Measurements from ENCODE around the gene HRH2.
"Not testable (repeated sequence)": the region's sequence is repeated elsewhere in the genome, so short reads cannot be mapped to it uniquely, and the experiment has no call there.

HRH2 gene

GRCh38 chr5:175748650-175749049, 90.8 kb downstream of the HRH2 start:
- TF ChIP-seq POLR2A (IDR thresholded peaks at IDR 0.05; ENCODE audit: low read depth, low read length), result no peak
- no peak for TF ChIP-seq SPI1 (IDR thresholded peaks at IDR 0.05; ENCODE audit: low read depth, low read length)
- no peak for TF ChIP-seq PAX5 (IDR thresholded peaks at IDR 0.05; ENCODE audit: insufficient read depth, low read length, severe bottlenecking)
- no peak for TF ChIP-seq POLR2AphosphoS5 (IDR thresholded peaks at IDR 0.05; ENCODE audit: low read depth, low read length)
- TF ChIP-seq POU2F2 (IDR thresholded peaks at IDR 0.05; ENCODE audit: low read depth, low read length), result no peak
- TF ChIP-seq TAF1 (IDR thresholded peaks at IDR 0.05; ENCODE audit: low read depth, low read length), result no peak
- DNase-seq (ENCODE audit: insufficient read length, low spot score) (no peak), FAIRE-seq (no peak)

- FAIRE-seq (no peak), DNase-seq (ENCODE audit: insufficient read length, low spot score) (no peak)
- TF ChIP-seq POLR2A (IDR thresholded peaks at IDR 0.05; ENCODE audit: low read depth, low read length) (no peak), PAX5 (IDR thresholded peaks at IDR 0.05; ENCODE audit: insufficient read depth, low read length, severe bottlenecking) (no peak), SPI1 (IDR thresholded peaks at IDR 0.05; ENCODE audit: low read depth, low read length) (no peak), POU2F2 (IDR thresholded peaks at IDR 0.05; ENCODE audit: low read depth, low read length) (no peak), TAF1 (IDR thresholded peaks at IDR 0.05; ENCODE audit: low read depth, low read length) (no peak), POLR2AphosphoS5 (IDR thresholded peaks at IDR 0.05; ENCODE audit: low read depth, low read length) (no peak)
Measured at GRCh38 chr5:175749591-175749990, 91.7 kb downstream of the HRH2 start.

DNA sequence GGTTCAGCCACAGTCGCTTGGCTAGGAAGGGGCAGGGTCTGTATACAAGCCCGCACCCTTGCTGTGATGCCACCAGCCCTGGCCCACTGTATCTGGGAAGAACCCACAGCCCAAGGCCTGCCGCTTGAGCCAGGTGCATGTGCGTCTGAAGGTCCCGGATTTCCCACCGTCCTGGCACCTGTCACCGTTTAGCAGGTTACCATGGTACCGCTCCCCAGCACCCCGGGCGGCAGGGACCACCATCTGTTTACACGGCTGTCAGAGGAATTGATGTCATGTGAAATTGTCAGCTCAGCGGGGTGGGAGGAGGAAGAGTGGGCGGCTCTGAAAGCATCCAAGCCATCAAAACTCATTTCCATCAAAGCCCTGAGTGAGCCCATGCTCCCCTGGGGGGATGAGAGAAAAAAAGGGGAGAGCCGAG, 92.7 kb downstream of the HRH2 start:
- DNase-seq (ENCODE audit: insufficient read length, low spot score) (no peak), FAIRE-seq (no peak)
- TF ChIP-seq SPI1 (IDR thresholded peaks at IDR 0.05; ENCODE audit: low read depth, low read length) (no peak), PAX5 (IDR thresholded peaks at IDR 0.05; ENCODE audit: insufficient read depth, low read length, severe bottlenecking) (no peak), POLR2A (IDR thresholded peaks at IDR 0.05; ENCODE audit: low read depth, low read length) (no peak), POLR2AphosphoS5 (IDR thresholded peaks at IDR 0.05; ENCODE audit: low read depth, low read length) (no peak), POU2F2 (IDR thresholded peaks at IDR 0.05; ENCODE audit: low read depth, low read length) (no peak), TAF1 (IDR thresholded peaks at IDR 0.05; ENCODE audit: low read depth, low read length) (no peak)

DNA sequence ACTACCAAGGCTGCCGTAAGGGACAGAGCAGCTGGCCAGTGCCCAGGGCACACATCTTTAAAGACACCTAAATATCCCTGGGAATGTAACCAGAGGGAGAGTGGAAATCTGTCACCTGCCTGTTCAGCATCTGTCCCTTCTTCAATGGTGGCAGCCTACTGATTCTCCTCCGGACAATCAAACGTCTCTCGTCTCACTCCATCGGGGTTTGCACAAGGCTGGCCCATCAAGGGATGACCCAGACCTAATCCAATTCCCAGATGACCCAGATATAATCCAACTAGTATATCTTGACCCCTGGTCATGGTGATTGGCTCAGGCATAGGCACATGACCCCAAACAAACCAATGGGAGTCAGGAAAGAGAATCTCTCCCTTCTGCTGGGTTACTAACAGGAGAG, 93.5 kb downstream of the HRH2 start:
- no peak for DNase-seq (ENCODE audit: insufficient read length, low spot score)
- TF ChIP-seq POLR2AphosphoS5 (IDR thresholded peaks at IDR 0.05; ENCODE audit: low read depth, low read length) (no peak), SPI1 (IDR thresholded peaks at IDR 0.05; ENCODE audit: low read depth, low read length) (no peak), POLR2A (IDR thresholded peaks at IDR 0.05; ENCODE audit: low read depth, low read length) (no peak), PAX5 (IDR thresholded peaks at IDR 0.05; ENCODE audit: insufficient read depth, low read length, severe bottlenecking) (no peak), POU2F2 (IDR thresholded peaks at IDR 0.05; ENCODE audit: low read depth, low read length) (no peak), TAF1 (IDR thresholded peaks at IDR 0.05; ENCODE audit: low read depth, low read length) (no peak)
- FAIRE-seq, result no peak

GRCh38 chr5:175752826-175753535, 95.1 kb downstream of the HRH2 start:
- FAIRE-seq (no peak), DNase-seq (ENCODE audit: insufficient read length, low spot score) (no peak)
- no peak for TF ChIP-seq POLR2AphosphoS5 (IDR thresholded peaks at IDR 0.05; ENCODE audit: low read depth, low read length)
- no peak for TF ChIP-seq POU2F2 (IDR thresholded peaks at IDR 0.05; ENCODE audit: low read depth, low read length)
- TF ChIP-seq PAX5 (IDR thresholded peaks at IDR 0.05; ENCODE audit: insufficient read depth, low read length, severe bottlenecking), result no peak
- TF ChIP-seq POLR2A (IDR thresholded peaks at IDR 0.05; ENCODE audit: low read depth, low read length), result no peak
- TF ChIP-seq TAF1 (IDR thresholded peaks at IDR 0.05; ENCODE audit: low read depth, low read length), result no peak
- no peak for TF ChIP-seq SPI1 (IDR thresholded peaks at IDR 0.05; ENCODE audit: low read depth, low read length)

DNA sequence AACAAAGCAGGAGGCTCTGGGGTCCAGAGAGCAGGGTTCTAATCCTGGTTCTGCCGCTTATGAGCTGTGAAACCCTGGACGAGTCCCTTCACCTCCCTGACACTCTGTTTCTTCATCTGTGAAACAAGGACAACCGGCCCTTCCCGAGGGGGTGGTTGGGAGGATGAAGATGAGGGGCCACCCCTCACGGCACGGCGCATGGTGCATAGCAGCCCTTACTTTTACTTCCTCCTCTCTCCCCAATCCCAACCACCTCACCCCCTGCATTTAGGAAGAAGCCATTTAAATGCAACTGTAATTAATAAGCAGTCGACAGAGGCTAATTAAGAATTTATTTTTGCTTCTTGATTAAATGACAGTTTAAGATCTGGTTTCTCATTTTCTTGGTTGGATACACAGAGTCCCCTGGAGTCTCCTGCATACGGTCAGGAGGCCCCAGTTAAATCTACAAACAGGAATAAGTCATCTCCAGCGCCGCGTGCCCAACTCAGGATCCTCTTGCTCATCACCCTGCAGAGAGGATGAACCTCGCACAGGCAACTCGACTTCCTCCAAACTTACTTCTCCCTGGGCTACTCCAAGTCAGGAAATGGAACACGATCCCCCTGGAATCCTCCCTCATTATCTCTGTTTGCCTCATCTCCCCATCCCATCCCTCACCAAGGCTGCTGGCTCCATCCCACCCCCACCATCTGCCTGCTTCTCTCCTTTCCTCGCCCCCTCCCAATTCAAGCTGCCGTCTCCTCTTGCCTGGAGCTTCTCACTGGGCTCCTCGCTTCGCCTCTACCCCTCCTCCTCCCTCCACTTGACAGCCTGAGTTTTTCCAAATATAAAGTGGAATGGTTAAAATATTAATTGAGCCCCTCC, 95.9 kb downstream of the HRH2 start:
- no peak for DNase-seq (ENCODE audit: insufficient read length, low spot score)
- TF ChIP-seq TAF1 (IDR thresholded peaks at IDR 0.05; ENCODE audit: low read depth, low read length), result no peak
- TF ChIP-seq PAX5 (IDR thresholded peaks at IDR 0.05; ENCODE audit: insufficient read depth, low read length, severe bottlenecking), result no peak
- no peak for TF ChIP-seq SPI1 (IDR thresholded peaks at IDR 0.05; ENCODE audit: low read depth, low read length)
- no peak for TF ChIP-seq POU2F2 (IDR thresholded peaks at IDR 0.05; ENCODE audit: low read depth, low read length)
- no peak for TF ChIP-seq POLR2AphosphoS5 (IDR thresholded peaks at IDR 0.05; ENCODE audit: low read depth, low read length)
- no peak for TF ChIP-seq POLR2A (IDR thresholded peaks at IDR 0.05; ENCODE audit: low read depth, low read length)
- FAIRE-seq, result no peak

- DNase-seq (ENCODE audit: insufficient read length, low spot score); FAIRE-seq: not testable (repeated sequence)
Measured at GRCh38 chr5:175759991-175760390, 102.1 kb downstream of the HRH2 start.
